Cardiac muscle cell (in vitro differentiated cells and primary cell): ENCODE measurements around the gene LMAN2L. TPM values are rescaled to one million over a fixed set of nuclear protein-coding genes. Genes with fewer than 3 reads are reported as not detected.
"Not testable (repeated sequence)": the region's sequence is repeated elsewhere in the genome, so short reads cannot be mapped to it uniquely, and the experiment has no call there.

Experiments used
- DNase-seq, 2 donors: peaks; one replicate each; pipeline versions ENCODE4 v3.0.0 to v3.0.0-alpha.2; 2010 to 2017; ENCODE audit warnings: low read depth in 1 of 2, low spot score in 1 of 2
- H3K27ac ChIP-seq: fragments of 200-600 bp; sonication (generic); 2 replicates; pipeline ENCODE4 v1.5.1; 2016
- H3K27me3 ChIP-seq: fragments of 200-600 bp; sonication (generic); 2 replicates; pipeline ENCODE4 v1.6.0; 2016; ENCODE audit warnings: control low read depth
- H3K36me3 ChIP-seq: fragments of 200-600 bp; sonication (generic); 2 replicates; pipeline ENCODE4 v1.5.1; 2016; ENCODE audit warnings: control low read depth
- H3K4me1 ChIP-seq: fragments of 200-600 bp; sonication (generic); 2 replicates; pipeline ENCODE4 v1.8.1; 2017; ENCODE audit warnings: low read depth, mild to moderate bottlenecking, mixed run types
- H3K4me3 ChIP-seq: fragments of 200-600 bp; sonication (generic); 2 replicates; pipeline ENCODE4 v1.5.1; 2016; ENCODE audit warnings: mild to moderate bottlenecking
- H3K9me3 ChIP-seq: fragments of 200-600 bp; sonication (generic); 2 replicates; pipeline ENCODE4 v1.5.1; 2017; ENCODE audit warnings: low read depth, mild to moderate bottlenecking, control low read depth
- polyA plus RNA-seq: library from polyadenylated mRNA; unstranded; fragments of >200 nt; fragmentation: Nextera tagmentation; extraction: Ambion mirVana; gene quantifications from 2 replicates; pipeline ENCODE4 v1.2.1, GENCODE V29; 2016
- total RNA-seq: library from RNA; depleted of rRNA; stranded (reverse); fragments of >200 nt; gene quantifications from 2 replicates; pipeline ENCODE4 v1.2.3, GENCODE V29; 2016
- TF ChIP-seq, protein P1 (sequence below): IDR thresholded peaks from 2 replicates; pipeline ENCODE4 v1.5.1; 2012; ENCODE audit warnings: low read depth, mild to moderate bottlenecking, low read length

Gene LMAN2L
- total and polyA plus RNA-seq, 2 experiments from 2014 or later, result 28.8 to 64.3 TPM

DNA sequence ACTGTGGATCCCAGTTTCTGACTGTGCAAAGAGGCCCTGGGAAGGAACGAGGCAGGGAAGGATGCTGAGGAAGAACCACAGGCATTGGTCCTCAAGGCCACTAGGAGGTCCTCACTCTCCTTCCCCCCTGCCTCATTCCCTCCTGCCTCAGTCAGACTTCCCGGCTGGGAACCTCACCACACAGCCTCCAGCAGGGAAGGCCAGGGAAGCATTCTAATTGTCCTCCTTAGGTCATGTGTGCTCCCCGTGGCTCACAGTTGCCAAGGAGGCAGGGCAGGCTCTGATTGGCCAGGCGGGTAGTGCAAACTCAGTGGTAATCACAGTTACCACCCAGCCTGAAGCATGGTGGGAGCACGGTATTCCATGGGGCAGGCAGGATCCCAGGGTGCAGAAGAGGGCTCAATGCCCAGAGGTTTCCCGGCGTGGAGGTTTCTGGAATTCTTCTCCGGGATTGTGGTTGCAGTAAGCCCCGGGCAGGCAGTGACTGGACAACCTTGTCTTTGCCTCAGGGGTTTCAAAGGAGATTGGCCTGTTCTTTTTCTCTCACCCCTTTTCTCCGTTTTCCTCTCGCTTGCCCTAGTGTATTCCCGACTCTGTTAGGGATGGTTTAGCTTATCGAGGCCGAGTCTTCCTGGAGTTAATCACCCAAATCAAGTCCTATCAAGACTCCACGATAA is 70.2 kb downstream of the LMAN2L start:
- Histone ChIP-seq H3K27ac (no peak overlapping the region), H3K36me3 (no peaks in the 10 kb centered on the region), H3K9me3 (no peaks in the 10 kb centered on the region), H3K27me3 (no peaks in the 10 kb centered on the region), H3K4me3 (no peak overlapping the region), H3K4me1 (peaks cover 6% of the 10 kb centered on the region)
- TF ChIP-seq, protein P1, sequence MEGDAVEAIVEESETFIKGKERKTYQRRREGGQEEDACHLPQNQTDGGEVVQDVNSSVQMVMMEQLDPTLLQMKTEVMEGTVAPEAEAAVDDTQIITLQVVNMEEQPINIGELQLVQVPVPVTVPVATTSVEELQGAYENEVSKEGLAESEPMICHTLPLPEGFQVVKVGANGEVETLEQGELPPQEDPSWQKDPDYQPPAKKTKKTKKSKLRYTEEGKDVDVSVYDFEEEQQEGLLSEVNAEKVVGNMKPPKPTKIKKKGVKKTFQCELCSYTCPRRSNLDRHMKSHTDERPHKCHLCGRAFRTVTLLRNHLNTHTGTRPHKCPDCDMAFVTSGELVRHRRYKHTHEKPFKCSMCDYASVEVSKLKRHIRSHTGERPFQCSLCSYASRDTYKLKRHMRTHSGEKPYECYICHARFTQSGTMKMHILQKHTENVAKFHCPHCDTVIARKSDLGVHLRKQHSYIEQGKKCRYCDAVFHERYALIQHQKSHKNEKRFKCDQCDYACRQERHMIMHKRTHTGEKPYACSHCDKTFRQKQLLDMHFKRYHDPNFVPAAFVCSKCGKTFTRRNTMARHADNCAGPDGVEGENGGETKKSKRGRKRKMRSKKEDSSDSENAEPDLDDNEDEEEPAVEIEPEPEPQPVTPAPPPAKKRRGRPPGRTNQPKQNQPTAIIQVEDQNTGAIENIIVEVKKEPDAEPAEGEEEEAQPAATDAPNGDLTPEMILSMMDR, result no peak
- no peak for DNase-seq

DNA sequence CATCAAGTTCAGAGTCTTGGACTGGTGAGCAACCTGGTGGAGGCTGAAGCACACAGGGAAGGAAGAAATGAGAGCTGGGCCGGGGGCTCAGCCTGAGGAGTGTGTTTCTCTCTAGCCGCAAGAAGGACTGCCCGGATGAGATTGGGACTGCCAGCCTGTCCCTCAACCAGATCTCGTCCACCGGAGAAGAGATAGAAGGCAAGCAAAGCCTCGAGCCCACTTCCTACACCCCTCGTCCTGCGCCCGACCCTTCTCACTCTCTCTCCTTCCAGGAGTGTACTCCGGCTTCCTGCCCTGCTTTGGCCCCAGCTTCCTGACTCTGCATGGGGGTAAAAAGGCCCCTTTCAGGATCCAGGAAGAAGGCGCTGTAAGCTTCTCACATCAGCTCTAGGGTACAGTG is 71.1 kb downstream of the LMAN2L start:
- DNase-seq, result no peak
- H3K4me1 ChIP-seq, result peaks cover 6% of the 10 kb centered on the region
- no peak overlapping the region for H3K4me3 ChIP-seq
- H3K9me3 ChIP-seq, result no peaks in the 10 kb centered on the region
- no peaks in the 10 kb centered on the region for H3K27me3 ChIP-seq
- H3K27ac ChIP-seq, result no peak overlapping the region
- TF ChIP-seq, protein P1, result no peak
- no peaks in the 10 kb centered on the region for H3K36me3 ChIP-seq

DNA sequence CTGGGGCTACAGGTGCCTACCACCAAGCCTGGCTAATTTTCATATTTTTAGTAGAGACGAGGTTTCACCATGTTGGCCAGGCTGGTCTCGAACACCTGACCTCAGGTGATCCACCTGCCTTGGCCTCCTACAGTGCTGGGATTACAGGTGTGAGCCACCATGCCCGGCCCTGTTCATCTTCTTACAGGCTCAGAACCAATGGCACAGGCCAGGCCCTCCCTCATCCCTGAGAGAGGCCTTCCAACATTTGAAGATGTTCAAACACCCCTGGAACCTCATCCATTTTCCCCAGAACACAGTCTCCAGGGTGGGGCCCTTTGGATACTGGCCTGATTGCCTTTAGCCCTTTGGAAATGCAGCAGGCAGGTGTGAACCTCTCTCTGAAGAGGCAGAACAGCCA is 74.1 kb downstream of the LMAN2L start:
- DNase-seq, H3K9me3 ChIP-seq, H3K4me3 ChIP-seq, H3K36me3 ChIP-seq, H3K4me1 ChIP-seq, H3K27me3 ChIP-seq: not testable (repeated sequence)
- peak overlapping the region; percentile 96 for H3K27ac ChIP-seq

DNA sequence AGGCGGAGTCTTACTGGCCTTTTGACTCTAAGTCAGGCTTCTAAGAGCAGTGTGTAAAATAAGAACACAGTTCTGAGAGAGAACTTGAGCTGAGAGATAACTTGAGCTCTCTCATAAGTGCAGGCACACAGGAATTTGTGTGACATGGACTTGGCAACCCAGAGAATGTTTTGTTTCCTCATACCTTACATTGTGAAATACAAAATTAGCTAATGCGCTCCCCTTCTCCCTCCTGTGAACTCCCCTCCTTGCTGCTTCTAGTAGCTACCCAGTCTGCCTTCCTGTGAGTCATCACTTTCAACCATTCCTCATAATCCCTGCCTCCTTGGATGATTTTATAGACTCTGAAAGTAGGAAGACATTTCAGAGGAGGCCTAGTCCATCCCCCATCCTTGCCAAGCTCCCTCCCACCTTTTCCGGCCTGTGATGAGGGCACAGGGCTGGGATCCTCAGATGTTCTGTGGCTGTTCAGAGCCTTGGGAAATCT is 74.7 kb downstream of the LMAN2L start:
- H3K27ac ChIP-seq, result peak overlapping the region; percentile 96
- TF ChIP-seq, protein P1, result no peak

DNA sequence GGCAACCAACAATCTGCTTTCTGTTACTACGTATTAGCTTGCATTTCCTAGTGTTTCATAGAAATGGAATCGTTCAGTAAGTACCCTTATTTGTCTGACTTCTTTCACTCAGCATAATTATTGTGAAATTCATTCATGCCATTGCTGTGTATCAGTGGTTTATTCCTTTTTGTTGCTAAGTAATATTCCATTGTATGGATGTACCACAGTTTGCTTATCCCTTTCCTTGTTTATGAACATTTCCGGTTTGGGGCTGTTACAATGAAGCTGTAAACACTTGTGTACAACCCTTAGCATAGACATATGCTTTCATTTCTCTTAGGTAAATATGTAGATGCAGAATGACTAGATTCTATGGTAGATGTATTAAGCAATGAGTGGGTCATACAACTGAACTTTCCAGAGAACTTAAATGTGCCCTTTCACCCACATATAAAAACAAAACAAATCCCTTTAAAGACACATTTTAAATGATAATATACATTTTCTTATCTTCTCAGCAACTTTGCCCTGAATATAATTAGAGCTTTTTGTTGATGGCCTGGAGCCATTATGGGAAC is 75.4 kb downstream of the LMAN2L start:
- Histone ChIP-seq H3K9me3 (no peaks in the 10 kb centered on the region), H3K36me3 (no peaks in the 10 kb centered on the region), H3K27me3 (no peaks in the 10 kb centered on the region), H3K4me1 (peaks cover 9% of the 10 kb centered on the region), H3K4me3 (no peak overlapping the region), H3K27ac (peak overlapping the region; percentile 96)
- TF ChIP-seq, protein P1, result no peak
- no peak for DNase-seq

More for the DNA sequence above, 74.7 kb downstream of the LMAN2L start:
- peak; percentile 70 to 99 for DNase-seq
- no peaks in the 10 kb centered on the region for H3K36me3 ChIP-seq
- no peaks in the 10 kb centered on the region for H3K27me3 ChIP-seq
- H3K4me1 ChIP-seq, result peaks cover 9% of the 10 kb centered on the region
- no peaks in the 10 kb centered on the region for H3K9me3 ChIP-seq
- H3K4me3 ChIP-seq, result no peak overlapping the region

DNA sequence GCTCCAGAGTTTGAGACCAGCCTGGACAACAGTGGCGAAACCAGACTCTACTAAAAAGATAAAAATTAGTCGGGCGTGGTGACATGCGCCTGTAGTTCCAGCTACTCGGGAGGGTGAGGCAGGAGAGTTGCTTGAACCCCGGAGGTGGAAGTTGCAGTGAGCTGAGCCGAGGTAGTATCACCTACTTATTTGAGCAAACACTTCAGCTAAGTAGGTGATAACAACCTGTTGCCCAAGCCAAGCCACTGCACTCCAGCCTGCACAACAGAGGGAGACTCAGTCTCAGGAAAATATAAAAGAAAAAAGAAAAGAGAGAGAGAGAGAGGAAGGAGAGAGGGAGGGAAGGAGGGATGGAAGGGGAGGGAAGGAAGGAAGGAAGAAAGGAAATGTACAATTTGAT is 76.0 kb downstream of the LMAN2L start:
- Histone ChIP-seq H3K9me3 (no peaks in the 10 kb centered on the region), H3K4me3 (no peak overlapping the region), H3K36me3 (no peaks in the 10 kb centered on the region), H3K27me3 (no peaks in the 10 kb centered on the region), H3K4me1 (peaks cover 9% of the 10 kb centered on the region), H3K27ac (no peak overlapping the region)
- DNase-seq, result no peak
- TF ChIP-seq, protein P1, result no peak
